Measurements from ENCODE around the gene SLC22A2. TPM values are rescaled to one million over a fixed set of nuclear protein-coding genes. Genes with fewer than 3 reads are reported as not detected.

The SLC22A2 gene
- total and polyA plus RNA-seq, 2 of the 13 experiments (the other 11 are each of a cell fraction or from before 2014, with no cell fraction given): not detected

GRCh38 chr6:160270347-160270746 is 11.7 kb upstream of the SLC22A2 start:
- Histone ChIP-seq H3K4me3 (replicated peaks in 1 of 3; ENCODE audit: insufficient read depth in 1 of 3, low read depth in 2 of 3, low read length in 3 of 3) (no peak overlapping the region), H3K9ac (ENCODE audit: insufficient read depth, low read depth, low read length) (no peak overlapping the region), H3K79me2 (ENCODE audit: insufficient read depth, low read length) (no peaks in the 10 kb centered on the region), H3K4me2 (ENCODE audit: low read depth, low read length) (no peak overlapping the region), H2AFZ (ENCODE audit: low read length) (no peak overlapping the region), H3K27ac (ENCODE audit: extremely low read length, insufficient read depth, low read length) (no peak overlapping the region), H4K20me1 (ENCODE audit: insufficient read depth, low read length) (no peaks in the 10 kb centered on the region), H3K27me3 (ENCODE audit: control insufficient read depth in 1 of 2, insufficient read depth in 2 of 2, low read length in 2 of 2) (peaks cover 0 to 10% of the 10 kb centered on the region in 2 experiments; a peak in 1 of 5 replicates), H3K36me3 (replicated peaks in 1 of 2; ENCODE audit: control insufficient read depth in 1 of 2, insufficient read depth in 2 of 2, low read length in 2 of 2) (no peaks in the 10 kb centered on the region), H3K9me3 (ENCODE audit: low read length) (no peaks in the 10 kb centered on the region), H3K4me1 (ENCODE audit: insufficient read depth, low read length) (0 out of 2 replicates have a peak, but pooled peaks cover 5% of the 10 kb centered on the region)
- TF ChIP-seq CEBPB (IDR thresholded peaks at IDR 0.05; ENCODE audit: borderline replicate concordance, low read depth, low read length): no peak
- no peak for TF ChIP-seq TARDBP (CRISPR knock-in tag; IDR thresholded peaks at IDR 0.05)
- no peak for TF ChIP-seq ZNF891 (CRISPR knock-in tag; IDR thresholded peaks at IDR 0.05)
- TF ChIP-seq CAMTA2 (CRISPR knock-in tag; IDR thresholded peaks at IDR 0.05; ENCODE audit: borderline replicate concordance): no peak
- no peak for TF ChIP-seq ZNF839 (CRISPR knock-in tag; IDR thresholded peaks at IDR 0.05; ENCODE audit: borderline replicate concordance)
- no peak for TF ChIP-seq BATF2 (CRISPR knock-in tag; IDR thresholded peaks at IDR 0.05)
- no peak for TF ChIP-seq RBAK (CRISPR knock-in tag; IDR thresholded peaks at IDR 0.05)
- TF ChIP-seq ZNF691 (CRISPR knock-in tag; IDR thresholded peaks at IDR 0.05; ENCODE audit: borderline replicate concordance, low read depth): no peak
- no peak for TF ChIP-seq RFX1 (IDR thresholded peaks at IDR 0.05)
- TF ChIP-seq ZNF180 (CRISPR knock-in tag; IDR thresholded peaks at IDR 0.05; ENCODE audit: borderline replicate concordance, low read depth): no peak
- TF ChIP-seq ADNP (CRISPR knock-in tag; IDR thresholded peaks at IDR 0.05): no peak
- TF ChIP-seq FOXP1 (IDR thresholded peaks at IDR 0.05): no peak
- no peak for TF ChIP-seq FOXP1 (CRISPR knock-in tag; IDR thresholded peaks at IDR 0.05)
- no peak for TF ChIP-seq SNAPC4 (CRISPR knock-in tag; IDR thresholded peaks at IDR 0.05)
- TF ChIP-seq GTF3A (CRISPR knock-in tag; conservative IDR thresholded peaks at IDR 0.05): no peak
- no peak for TF ChIP-seq ZBED4 (CRISPR knock-in tag; IDR thresholded peaks at IDR 0.05; ENCODE audit: borderline replicate concordance)
- DNase-seq (ENCODE audit: low spot score) (no peak), FAIRE-seq (no peak), ATAC-seq (no peak)
- no TSS peak for BruUV-seq (replicated peaks)
- in situ Hi-C loops (cut with HindIII; ENCODE audit: extremely low pct_ligation_motif_present, low pct_unique_long_range_greater_than_20kb) (no loop called here), intact Hi-C loops (cut with micrococcal nuclease; ENCODE audit: unreplicated experiment) (no loop called here)
- CTCF ChIA-PET (ENCODE audit: low intra/inter-chr PET ratio, low total read pairs): no interaction called here
- 24% methylated on average over 6 of the region's 6 CpGs for WGBS (ENCODE audit: low lambda C conversion rate)
- POLR2A ChIA-PET: no interaction called here

All from HepG2 (cell line).